ENCODE data around the gene MEF2D. TPM values are rescaled to one million over a fixed set of nuclear protein-coding genes. Genes with fewer than 3 reads are reported as not detected.
A peak's percentile ranks its signal among the peaks of the same experiment; 100 is the strongest.

The MEF2D gene
- polyA plus RNA-seq, 4 donors = 23.3 to 24.8 (median 24.3) TPM

DNA sequence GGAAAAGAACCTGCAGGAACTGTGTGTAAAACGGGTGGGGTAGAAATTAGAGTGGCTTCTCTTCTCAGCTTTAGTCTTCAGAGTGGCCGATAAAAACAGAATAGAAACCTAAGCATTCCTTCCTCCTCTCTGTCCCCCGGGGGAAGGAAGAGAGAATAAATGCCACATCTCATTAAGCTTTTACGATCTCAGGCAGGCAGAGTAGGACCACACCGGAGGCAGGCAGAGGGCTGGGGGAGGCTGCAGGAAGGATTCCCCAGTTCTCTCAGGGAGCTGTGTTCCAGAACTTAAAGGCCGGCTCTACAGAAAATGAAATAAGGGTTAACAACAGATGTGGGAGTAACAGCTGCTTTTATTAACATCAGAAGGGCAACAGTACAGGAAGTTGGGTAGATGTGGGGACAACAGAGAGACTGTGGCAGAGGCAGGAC lies 24.5 kb upstream of the MEF2D start:
- DNase-seq (ENCODE audit: low read depth in 4 of 4, low spot score in 3 of 4) = no peak

DNA sequence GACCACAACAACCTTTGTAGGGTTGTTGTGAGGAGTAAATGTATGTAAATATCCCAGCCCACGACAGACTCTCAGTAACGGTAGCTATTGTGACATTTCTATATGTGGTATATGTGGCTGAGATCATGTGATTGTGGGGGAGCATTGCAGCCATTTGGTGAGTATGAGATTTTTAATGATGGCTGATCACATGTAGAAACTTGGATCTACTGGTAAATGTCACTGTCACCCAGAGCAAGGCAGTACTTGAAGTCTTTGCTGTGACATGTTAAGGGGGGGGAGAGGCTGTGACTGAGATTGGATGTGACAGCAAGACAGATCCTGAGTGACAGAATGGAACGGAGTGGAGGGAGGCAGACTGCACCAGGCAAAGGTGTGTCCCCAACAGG lies 23.9 kb upstream of the MEF2D start:
- DNase-seq (ENCODE audit: low read depth in 4 of 4, low spot score in 3 of 4) = no peak

DNA sequence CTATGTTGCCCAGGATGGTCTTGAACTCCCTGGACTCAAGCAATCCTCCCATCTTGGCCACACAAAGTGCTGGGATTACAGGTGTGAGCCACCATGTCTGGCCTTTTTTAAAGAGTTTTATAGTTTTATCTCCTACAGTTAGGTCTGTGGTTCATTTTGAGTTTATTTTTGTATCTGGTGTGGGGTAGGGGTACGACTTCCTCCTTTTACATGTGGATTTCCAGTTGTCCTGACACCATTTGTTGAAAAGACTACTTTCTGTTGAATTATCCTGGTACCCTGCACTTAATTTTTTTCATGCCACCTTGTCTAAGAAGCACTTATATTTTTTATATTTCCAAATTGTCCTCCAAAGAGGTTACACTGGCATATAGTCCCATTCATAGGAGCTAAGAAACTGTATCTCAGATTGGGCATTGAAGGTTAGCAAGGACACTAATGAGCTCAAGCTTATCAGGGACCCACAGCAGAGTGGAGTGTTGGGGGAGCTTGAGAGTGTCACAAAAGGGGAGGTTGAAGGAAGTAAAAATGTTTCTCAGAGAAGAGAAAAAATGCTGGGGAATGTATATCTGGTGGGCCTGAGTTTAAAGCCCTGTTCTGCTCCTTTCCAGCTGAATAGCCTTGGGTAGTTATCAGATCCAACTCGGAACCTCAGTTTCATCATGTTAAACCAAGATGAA lies 23.4 kb upstream of the MEF2D start:
- DNase-seq (ENCODE audit: low read depth in 4 of 4, low spot score in 3 of 4) = no peak

DNA sequence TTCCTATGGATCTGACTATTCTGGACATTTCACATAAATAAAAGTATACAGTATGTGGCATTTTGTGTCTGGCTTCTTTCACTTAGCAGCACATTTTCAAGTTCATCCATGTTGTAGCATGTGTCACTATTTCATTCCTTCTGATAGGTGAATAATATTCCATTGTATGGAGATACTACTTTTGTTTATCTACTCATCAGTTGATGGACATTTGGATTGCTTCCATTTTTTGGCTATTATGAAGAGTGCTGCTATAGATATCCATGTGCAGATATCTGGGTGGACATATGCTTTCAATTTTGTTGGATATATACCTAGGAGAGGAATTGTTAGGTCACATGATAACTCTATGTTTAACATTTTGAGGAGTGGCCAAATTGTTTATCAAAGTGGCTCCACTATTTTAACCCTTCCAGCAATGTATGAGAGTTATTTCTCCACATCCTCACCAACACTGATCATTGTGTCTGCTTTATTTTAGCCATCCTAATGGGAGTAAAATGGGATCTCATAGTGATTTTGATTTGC lies 21.9 kb upstream of the MEF2D start:
- DNase-seq (ENCODE audit: low read depth in 4 of 4, low spot score in 3 of 4) = no peak

DNA sequence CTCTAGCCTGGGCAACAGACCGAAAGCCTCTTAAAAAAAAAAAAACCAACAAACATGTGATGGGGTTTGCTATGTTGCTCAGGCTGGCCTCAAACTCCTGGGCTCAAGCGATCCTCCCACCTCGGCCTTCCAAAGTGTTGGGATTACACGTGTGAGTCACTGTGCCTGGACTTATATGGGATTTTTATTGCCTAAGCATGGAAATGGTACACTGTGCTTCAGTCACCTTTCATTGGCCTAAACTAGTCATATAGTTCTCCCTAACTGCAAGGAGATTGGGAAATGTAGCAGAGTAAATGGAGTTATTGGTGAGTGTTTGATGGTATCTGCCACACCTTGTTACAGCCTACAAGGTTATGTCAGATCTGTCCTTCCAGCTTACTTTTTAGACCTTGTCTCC lies 17.2 kb upstream of the MEF2D start:
- no peak for DNase-seq (ENCODE audit: low read depth in 4 of 4, low spot score in 3 of 4)

DNA sequence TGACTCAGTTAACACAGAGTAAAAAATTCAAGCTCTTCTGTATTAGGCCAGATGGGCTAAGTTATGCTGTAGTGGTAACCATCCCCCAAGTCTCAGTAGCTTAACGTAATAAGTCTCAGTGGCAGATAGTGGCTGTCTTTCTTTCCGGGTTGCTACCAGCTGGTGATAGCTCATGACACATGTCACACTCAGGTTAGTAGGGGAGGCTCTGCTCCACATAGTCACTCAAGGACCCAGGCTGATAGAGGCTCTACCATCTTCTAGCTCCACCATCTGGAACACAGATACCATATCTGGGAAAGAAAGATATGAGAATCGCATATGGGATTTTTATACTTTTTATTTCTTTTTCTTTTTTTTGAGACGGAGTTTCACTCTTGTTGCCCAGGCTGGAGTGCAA lies 16.2 kb upstream of the MEF2D start:
- DNase-seq (ENCODE audit: low read depth in 4 of 4, low spot score in 3 of 4) = no peak

DNA sequence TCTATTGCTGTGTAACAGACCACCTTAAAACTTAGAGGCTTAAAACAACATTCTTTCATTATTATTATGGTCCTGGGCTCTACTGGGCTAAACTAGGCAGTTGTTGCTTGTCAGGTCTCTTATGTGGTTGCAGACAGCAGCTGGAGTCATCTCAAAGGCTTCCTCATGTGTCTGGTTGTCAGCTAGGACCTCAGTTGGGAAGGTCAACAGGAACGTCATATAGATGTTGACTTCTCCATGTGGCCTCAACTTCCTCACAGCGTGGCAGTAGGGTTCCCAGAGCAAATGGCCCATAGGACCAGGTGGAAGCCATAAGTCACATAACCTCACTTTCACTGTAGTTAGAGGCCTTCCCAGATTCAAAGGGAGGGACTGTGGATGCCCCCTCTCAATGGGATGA lies 15.4 kb upstream of the MEF2D start:
- no peak for DNase-seq (ENCODE audit: low read depth in 4 of 4, low spot score in 3 of 4)

DNA sequence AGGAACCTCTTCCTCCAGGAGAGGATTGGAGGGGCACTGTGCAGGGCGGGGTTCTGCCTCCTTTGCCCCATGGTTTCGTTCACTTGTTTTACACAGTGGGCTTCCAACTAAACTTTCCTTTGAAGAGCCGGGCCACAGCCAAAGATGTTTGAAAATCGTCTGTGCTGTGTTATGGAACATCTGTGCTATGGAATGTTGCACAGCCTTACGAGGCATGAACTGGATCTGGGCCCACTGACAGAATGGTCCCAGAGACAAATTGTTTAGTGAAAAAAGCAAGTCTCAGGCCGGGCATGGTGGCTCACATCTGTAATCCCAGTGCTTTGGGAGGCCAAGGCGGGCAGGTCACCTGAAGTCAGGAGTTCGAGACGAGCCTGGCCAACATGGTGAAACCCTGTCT lies 12.6 kb upstream of the MEF2D start:
- DNase-seq (ENCODE audit: low read depth in 4 of 4, low spot score in 3 of 4) = no peak

DNA sequence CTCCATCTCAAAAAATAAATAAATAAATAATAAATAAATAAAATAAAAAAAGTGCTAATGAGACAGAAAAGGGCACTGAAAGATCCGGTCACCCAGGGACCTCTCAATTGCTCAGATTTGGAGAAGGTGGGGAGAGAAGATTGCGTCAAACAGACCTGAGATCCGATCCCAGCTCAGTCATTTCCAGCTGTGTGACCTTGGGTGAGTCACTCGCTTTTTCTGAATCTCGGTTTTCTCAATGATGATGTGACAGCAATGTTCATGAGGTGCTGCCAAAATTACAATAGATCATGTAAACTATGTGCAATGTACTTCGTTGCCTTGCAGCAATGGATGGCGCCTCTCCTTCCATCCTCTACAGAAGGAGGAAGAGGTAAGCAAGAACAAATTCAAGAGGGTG lies 11.1 kb upstream of the MEF2D start:
- DNase-seq (ENCODE audit: low read depth in 4 of 4, low spot score in 3 of 4) = no peak

DNA sequence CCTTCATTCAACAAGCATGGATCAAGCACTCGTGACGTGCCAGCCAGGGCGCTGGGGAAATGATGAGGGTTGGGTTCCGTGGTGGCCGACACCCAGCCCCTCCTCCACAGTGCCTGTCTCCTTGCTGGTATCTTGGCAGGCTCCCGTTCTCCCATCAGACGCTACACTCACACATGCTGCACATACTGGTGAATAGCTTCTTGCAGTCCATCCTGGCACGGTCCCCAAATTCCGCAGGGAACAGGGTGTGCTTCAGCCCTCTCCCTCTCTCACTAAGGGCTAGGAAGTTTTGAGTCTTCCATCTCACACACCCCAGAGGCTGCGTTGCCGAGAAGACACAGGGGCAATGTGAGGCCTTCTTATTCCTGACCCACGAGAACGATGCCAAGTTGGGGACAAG lies 10.1 kb upstream of the MEF2D start:
- no peak for DNase-seq (ENCODE audit: low read depth in 4 of 4, low spot score in 3 of 4)

DNA sequence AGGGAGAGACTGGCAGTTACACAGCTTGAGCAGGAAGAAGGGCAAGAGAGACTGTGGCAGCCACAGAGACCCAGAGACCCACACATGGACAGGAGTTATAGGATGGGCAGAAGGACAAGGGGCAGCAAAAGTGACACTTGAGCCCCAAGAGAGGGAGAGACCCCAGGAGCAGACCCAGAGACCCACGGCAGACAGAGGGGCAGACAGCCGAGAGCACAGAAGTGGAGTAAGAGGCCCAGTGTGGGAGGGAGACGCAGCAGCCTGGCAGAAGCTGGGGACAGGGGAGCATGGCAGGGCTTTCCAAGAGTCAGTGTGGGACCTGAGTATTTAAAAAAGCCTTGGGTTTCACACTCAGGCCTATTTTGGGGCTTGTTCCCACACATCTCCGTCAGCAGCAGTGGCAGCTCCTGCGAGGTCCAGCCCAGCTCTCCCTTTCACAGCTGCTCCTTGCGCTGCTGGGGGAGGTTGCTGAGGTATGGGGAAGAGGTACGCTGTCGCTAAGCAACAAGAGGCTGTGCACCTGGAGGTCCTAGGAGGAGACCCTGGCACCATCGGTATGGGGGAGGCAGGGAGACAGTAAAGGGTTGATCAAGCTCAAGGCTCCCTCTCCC lies 9.0 kb upstream of the MEF2D start:
- DNase-seq (ENCODE audit: low read depth in 4 of 4, low spot score in 3 of 4) = no peak

DNA sequence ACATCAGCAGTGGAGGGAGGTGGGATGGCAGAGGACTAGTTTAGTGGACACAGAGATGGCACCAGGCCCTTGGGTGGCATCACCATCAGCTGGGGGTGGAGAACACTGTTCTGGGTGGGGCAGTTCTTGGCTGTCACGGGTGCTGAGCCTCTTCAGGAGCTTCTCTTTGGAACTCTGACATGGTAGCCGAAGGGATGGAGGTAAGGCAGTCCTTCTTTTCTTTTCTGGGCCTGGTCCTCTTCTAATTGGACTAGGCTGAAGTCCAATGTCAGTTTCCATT lies 8.3 kb upstream of the MEF2D start:
- DNase-seq (ENCODE audit: low read depth in 4 of 4, low spot score in 3 of 4) = no peak

DNA sequence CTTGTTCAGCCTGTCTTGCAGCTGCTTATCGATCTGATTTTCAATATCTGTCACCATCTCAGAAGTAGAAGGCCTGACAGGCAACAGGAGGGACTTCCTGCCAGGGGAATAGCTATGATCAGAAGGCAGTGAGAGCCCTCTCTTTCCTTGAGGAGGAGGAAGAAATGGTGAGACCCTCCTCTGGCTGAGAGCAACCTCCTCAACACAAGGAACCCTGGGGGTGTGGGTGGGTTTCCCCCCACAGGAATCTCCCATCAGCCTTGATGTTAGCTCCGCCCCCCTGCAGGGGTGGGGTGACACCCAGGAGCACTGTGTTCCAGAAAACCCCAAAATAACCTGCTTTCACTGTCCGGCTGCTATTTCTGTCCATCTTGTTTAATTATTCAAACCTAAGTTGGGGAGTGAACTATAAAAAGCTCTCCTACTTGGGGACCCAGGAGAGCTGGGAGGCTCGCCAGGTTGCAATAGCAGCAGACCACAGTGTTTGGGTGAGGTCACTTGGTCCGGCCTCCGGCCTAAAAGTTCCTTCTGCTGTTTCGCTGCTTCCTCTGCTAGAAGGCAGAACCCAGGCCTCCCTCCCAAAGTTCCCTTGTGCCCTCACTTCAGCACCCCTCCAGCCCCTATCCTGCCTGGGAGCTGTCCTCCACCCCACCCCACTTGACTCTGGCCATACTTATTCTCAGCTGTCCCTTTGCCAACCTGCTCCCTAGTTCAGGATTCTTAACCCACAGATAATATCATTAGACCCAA lies 7.8 kb upstream of the MEF2D start:
- DNase-seq (ENCODE audit: low read depth in 4 of 4, low spot score in 3 of 4) = no peak

DNA sequence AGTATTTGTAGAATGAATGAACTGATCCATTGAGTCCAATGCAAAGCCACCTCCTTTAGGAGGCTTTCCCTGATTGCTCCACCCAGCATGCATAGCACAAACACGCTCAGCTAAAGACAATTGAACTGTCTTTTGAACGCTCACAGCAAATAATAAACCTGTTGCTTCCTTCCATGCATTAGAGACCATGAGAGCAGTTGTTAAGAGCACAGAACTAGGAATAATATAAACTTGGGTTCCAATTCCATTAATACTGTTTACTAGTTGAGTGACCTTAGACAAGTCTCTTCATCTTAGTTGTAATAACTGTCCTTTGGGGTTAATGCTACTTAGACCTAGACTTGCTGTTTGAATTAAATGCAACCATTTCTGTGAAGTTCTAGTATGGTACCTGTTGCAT lies 5.9 kb upstream of the MEF2D start:
- DNase-seq (ENCODE audit: low read depth in 4 of 4, low spot score in 3 of 4) = no peak

DNA sequence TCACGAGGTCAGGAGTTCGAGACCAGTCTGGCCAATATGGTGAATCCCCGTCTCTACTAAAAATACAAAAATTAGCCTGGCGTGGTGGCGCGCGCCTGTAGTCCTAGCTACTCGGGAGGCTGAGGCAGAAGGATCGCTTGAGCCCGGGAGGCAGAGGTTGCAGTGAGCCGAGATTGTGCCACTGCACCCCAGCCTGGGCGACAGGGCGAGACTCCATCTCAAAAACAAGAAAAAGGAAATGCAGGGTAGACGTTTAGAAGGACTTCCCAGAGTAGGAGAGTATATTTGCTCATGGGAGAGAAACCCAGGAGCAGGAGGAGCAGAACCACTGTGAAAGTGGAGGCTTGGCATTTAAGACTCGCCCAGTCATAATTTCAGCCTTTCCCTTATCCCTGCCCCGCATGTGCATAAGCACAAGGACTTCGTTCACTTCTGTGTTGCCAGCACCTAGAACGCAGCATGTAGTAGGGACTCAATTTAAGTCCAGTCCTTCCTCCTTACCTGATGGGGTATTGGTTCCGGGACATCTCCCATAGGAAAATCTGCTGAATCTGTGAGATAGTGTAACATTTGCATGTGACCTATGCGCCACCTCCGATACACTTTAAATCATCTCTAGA lies 5.2 kb upstream of the MEF2D start:
- DNase-seq (ENCODE audit: low read depth in 4 of 4, low spot score in 3 of 4) = no peak

DNA sequence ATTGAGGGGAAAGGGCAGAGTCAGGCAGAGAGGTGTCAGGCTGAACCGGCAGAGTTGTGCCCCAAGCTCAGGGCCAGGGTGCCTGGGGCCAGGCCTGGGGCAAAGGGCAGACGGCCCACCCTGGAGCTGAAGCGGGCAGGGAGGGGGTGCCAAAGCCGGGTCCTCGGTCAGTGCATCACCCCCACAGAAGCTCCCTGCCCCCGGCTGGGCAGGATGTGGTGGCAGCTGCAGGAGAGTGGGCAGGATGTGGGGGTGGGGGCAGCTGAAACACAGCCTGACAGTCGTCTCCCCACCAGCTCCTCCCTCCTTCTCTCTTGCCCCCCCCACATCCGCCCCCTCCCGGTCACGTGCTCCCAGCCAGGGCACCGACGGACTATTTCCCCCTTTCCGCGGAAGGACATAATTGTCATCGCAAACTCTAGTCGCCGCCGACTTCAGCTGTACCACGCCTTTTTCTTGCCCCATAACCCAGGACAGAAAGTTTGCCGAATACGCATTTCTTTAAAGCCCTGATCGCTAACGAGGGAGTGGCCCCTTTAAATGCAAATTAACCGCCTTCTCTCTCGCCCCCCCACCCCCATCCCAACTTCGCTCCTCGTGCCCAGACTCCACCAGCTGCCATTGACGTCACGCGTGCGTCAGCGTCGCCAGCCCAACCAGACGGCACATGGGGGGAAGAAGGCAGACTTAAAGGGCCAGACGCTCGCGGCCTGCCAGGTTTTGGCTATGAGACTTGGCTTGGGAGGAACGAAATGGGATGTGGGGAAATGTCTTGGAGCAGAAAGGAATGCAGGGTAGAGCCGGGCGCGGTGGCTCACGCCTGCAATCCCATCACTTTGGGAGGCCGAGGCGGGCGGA lies 4.5 kb upstream of the MEF2D start:
- DNase-seq (ENCODE audit: low read depth in 4 of 4, low spot score in 3 of 4) = peak; percentile 96 to 100 (median 98)

DNA sequence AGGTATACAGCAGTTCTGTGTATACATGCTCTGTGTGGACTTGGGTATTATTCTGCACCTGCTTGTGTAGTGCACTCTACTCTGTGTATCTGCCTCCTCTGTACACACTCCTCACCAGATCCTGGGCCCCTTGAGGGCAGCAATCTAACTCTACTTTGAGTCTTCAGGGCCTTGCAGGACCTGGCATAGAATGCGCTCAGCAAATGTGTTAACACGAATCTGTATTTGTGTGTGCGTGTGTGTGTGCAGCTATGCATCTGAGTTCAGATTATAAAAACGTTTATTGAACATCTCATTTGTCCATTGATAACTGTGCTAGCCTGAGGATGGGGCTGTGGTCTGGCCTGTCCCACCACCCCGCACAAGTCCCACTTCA lies 3.9 kb upstream of the MEF2D start:
- DNase-seq (ENCODE audit: low read depth in 4 of 4, low spot score in 3 of 4) = no peak

DNA sequence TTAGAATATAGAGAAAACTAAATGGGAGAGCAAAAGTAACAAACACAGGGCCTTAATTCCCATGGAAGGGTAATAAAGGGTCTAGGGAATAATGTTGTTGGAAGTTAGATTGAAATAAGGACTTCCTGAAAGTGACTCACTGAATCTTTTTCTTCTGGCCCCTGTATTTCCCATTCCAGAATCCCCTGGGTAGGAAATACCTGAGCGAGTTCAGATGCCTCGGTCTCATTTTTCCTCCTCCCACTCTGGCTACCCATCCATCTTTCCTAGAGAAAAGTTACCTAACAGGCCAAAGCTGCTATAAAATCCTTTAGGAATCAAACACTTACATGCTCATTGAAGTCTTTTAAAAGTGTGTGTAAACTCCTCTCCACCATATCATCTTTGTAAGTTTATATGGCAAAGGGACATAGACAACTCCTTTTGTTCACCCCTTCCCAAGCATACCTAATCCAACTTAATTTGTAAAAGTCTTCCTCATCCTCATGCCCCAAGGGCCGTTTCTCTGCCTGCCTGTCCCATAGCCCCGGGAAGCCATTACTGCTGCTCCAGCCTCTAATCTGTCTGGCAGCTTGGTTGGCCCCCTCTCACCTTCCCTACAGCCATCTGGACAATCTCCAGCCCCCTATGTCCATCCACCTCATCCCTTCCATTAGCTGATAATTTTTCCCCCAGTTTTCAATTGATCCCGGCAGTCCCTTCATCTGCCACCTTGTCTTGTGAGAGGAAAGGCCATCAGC lies 3.3 kb upstream of the MEF2D start:
- DNase-seq (ENCODE audit: low read depth in 4 of 4, low spot score in 3 of 4) = no peak

DNA sequence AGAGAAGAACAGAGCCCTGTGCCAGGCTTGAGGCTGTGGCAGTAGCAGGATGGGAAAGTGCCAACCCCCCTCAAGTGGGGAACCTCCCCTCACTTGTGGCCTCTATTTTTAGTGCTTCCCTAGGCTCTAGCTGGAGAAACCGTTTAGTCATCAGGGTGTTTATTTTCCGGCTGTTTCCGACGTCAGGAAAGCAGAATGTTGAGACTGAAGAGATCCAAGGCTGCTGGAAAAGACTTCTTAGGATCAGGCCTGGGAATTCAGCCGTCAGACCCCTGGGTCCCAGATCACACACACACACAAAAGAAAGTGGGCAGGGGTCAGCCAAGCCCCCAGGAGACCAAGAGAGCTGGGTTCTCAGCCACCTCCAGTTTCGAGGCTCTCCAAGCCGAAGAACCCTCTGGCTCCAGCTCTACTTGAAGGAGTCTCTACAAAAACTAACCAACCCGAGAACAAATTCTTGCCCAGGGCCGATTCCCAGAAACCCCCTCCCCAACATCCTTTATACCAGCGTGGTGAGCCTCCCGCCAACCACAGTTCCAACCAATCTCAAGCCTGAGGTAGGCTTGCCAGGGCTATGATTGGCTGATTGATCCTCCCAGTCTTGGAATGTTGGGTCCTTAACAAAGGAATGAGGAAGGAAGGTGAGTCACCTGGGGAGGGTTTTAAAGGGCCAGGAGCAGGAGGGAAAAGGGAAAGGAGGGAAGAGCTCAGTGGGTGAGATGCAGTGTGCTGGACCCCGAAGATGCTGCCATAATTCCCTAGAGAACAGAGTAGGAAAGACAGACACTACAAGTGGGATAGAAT lies 2.5 kb upstream of the MEF2D start:
- DNase-seq (ENCODE audit: low read depth in 4 of 4, low spot score in 3 of 4) = no peak

All from right renal pelvis (tissue), 4 donors.